ENCODE data around the gene SMU1. TPM values are rescaled to one million over a fixed set of nuclear protein-coding genes. Genes with fewer than 3 reads are reported as not detected.

The SMU1 gene
- total RNA-seq, 2 donors from 2014 or later = 14.2 to 16.7 TPM

Other genes starting within 250 kb of the SMU1 start
- gene APTX, start 75.0 kb downstream of the SMU1 start, total RNA-seq = 10 to 100 TPM; 13.4 to 15.6 TPM
- 10 to 100 TPM; 75.5 to 93.2 TPM for gene DNAJA1, start 51.4 kb downstream of the SMU1 start, total RNA-seq
- 100 to 1,000 TPM in 1 of 2 donors, 10 to 100 TPM in 1; 49.5 to 107 TPM for gene B4GALT1, start 90.7 kb upstream of the SMU1 start, total RNA-seq
- gene SPINK4, start 163.5 kb upstream of the SMU1 start, total RNA-seq = not detected
- 100 to 1,000 TPM; 152 to 208 TPM for gene BAG1, start 188.0 kb upstream of the SMU1 start, total RNA-seq
- 10 to 100 TPM; 45.3 to 45.9 TPM for gene CHMP5, start 188.4 kb upstream of the SMU1 start, total RNA-seq
- gene NFX1, start 213.8 kb upstream of the SMU1 start, total RNA-seq = 10 to 100 TPM; 23.0 to 35.4 TPM